Measurements from ENCODE around the gene IL17REL. TPM values are rescaled to one million over a fixed set of nuclear protein-coding genes. Genes with fewer than 3 reads are reported as not detected.
A peak's percentile ranks its signal among the peaks of the same experiment; 100 is the strongest.

The IL17REL gene
- total and polyA plus RNA-seq, 2 of the 13 experiments (the other 11 are each of a cell fraction or from before 2014, with no cell fraction given) = not detected

GRCh38 chr22:49962012-49962750 lies 50.4 kb downstream of the IL17REL start (continued):
- TF ChIP-seq ETS1 (CRISPR knock-in tag; IDR thresholded peaks at IDR 0.05) = no peak
- TF ChIP-seq TCF12 (IDR thresholded peaks at IDR 0.05) = no peak
- no peak for TF ChIP-seq TCF12 (CRISPR knock-in tag; IDR thresholded peaks at IDR 0.05)
- no peak for TF ChIP-seq GTF3A (CRISPR knock-in tag; conservative IDR thresholded peaks at IDR 0.05)
- TF ChIP-seq ZNF331 (CRISPR knock-in tag; IDR thresholded peaks at IDR 0.05) = no peak
- no peak for TF ChIP-seq GPBP1L1 (CRISPR knock-in tag; IDR thresholded peaks at IDR 0.05)
- TF ChIP-seq KDM2A (CRISPR knock-in tag; IDR thresholded peaks at IDR 0.05; ENCODE audit: borderline replicate concordance, low read depth) = peak; percentile 44; the same call in 1 of the 2 replicates
- no peak for TF ChIP-seq MYPOP (CRISPR knock-in tag; IDR thresholded peaks at IDR 0.05)
- no peak for TF ChIP-seq ZSCAN9 (CRISPR knock-in tag; IDR thresholded peaks at IDR 0.05; ENCODE audit: borderline replicate concordance)
- no peak for TF ChIP-seq ZSCAN31 (CRISPR knock-in tag; IDR thresholded peaks at IDR 0.05; ENCODE audit: low read depth)
- no peak for TF ChIP-seq MIXL1 (CRISPR knock-in tag; IDR thresholded peaks at IDR 0.05)
- TF ChIP-seq ARID3A (IDR thresholded peaks at IDR 0.05; ENCODE audit: low read depth, low read length) = no peak
- TF ChIP-seq MIER2 (CRISPR knock-in tag; IDR thresholded peaks at IDR 0.05) = no peak
- peak; percentile 54; the same call in 1 of the 2 replicates for TF ChIP-seq ZNF292 (CRISPR knock-in tag; IDR thresholded peaks at IDR 0.05; ENCODE audit: borderline replicate concordance, low read depth)
- TF ChIP-seq MXD3 (CRISPR knock-in tag; IDR thresholded peaks at IDR 0.05) = no peak
- no peak for TF ChIP-seq ZFP36L2 (CRISPR knock-in tag; IDR thresholded peaks at IDR 0.05)
- TF ChIP-seq ZBTB26 (CRISPR knock-in tag; IDR thresholded peaks at IDR 0.05; ENCODE audit: borderline replicate concordance) = no peak
- no peak for TF ChIP-seq ZNF354B (CRISPR knock-in tag; IDR thresholded peaks at IDR 0.05)
- no peak for TF ChIP-seq ZNF503 (CRISPR knock-in tag; IDR thresholded peaks at IDR 0.05)
- TF ChIP-seq ZNF460 (CRISPR knock-in tag; IDR thresholded peaks at IDR 0.05; ENCODE audit: borderline replicate concordance) = no peak
- TF ChIP-seq CBX2 (IDR thresholded peaks at IDR 0.05; ENCODE audit: low read depth, low read length) = no peak
- no peak for TF ChIP-seq CBX2 (CRISPR knock-in tag; IDR thresholded peaks at IDR 0.05; ENCODE audit: low read depth)

All from HepG2 (cell line).